Aorta (tissue), 5 donors: ENCODE results near the gene APPBP2. TPM values are rescaled to one million over a fixed set of nuclear protein-coding genes. Genes with fewer than 3 reads are reported as not detected.
"Not testable (repeated sequence)": the region's sequence is repeated elsewhere in the genome, so short reads cannot be mapped to it uniquely, and the experiment has no call there.

ENCODE experiments used
- ATAC-seq: fragments of 200-7000 bp; cut with Tn5 transposase; one replicate; pipeline ENCODE4 v1.9.1; 2022; ENCODE audit warnings: moderate library complexity; ENCODE audit not compliant: low FRiP score
- DNase-seq, 2 donors: peaks; one replicate each; pipeline ENCODE4 v3.0.0-alpha.2; 2020
- H3K27ac ChIP-seq, 2 donors: one replicate each; pipeline ENCODE4 v1.5.1; 2013; ENCODE audit warnings: low read length in 2 of 2, mild to moderate bottlenecking in 2 of 2, moderate library complexity in 2 of 2, control low read depth in 1 of 2, inconsistent platforms in 1 of 2, low read depth in 1 of 2
- H3K27me3 ChIP-seq, 2 donors: one replicate each; pipeline ENCODE4 v1.6.1; 2013; ENCODE audit warnings: control low read depth in 1 of 2, low read length in 1 of 2, mild to moderate bottlenecking in 1 of 2, moderate library complexity in 1 of 2; ENCODE audit not compliant: insufficient read depth in 2 of 2, control insufficient read depth in 1 of 2
- H3K36me3 ChIP-seq, 2 donors: one replicate each; pipeline ENCODE4 v1.6.1; 2013; ENCODE audit warnings: control low read depth in 1 of 2, low read length in 1 of 2, mild to moderate bottlenecking in 1 of 2; ENCODE audit not compliant: insufficient read depth in 2 of 2, control insufficient read depth in 1 of 2
- H3K4me1 ChIP-seq, 2 donors: one replicate each; pipeline ENCODE4 v1.6.1; 2013; ENCODE audit warnings: low read length in 2 of 2, control low read depth in 1 of 2, mild to moderate bottlenecking in 1 of 2, moderate library complexity in 1 of 2; ENCODE audit not compliant: insufficient read depth in 2 of 2, control insufficient read depth in 1 of 2
- H3K4me3 ChIP-seq, 2 donors: one replicate each; pipeline ENCODE4 v1.5.1; 2013; ENCODE audit warnings: low read length in 2 of 2, control low read depth in 1 of 2, mild to moderate bottlenecking in 1 of 2
- H3K9me3 ChIP-seq: one replicate; pipeline ENCODE4 v1.6.1; 2013; ENCODE audit warnings: mild to moderate bottlenecking, low read length; ENCODE audit not compliant: control insufficient read depth
- WGBS, 2 donors: extraction: QIAGEN DNeasy Blood & Tissue Kit; methylation state at CpG; one replicate each; pipeline ENCODE4 v1.1.7; 2013; 5-methylcytosine and 5-hydroxymethylcytosine counted together
- intact Hi-C, 2 donors: fragments of 100-400 bp; cut with DNase I; formaldehyde crosslinking; loops; one replicate each; pipeline versions ENCODE4 v1.14.2 to v1.15.0; 2022
- polyA plus RNA-seq, 2 donors: library from polyadenylated mRNA; stranded (reverse); fragments of 200-250 nt; gene quantifications; one replicate each; pipeline ENCODE4 v1.2.3, GENCODE V29; 2013
- total RNA-seq, 2 donors: library from RNA; stranded (reverse); fragmentation: NEBNext Ultra II Directional; extraction: Animal tissue kit (Norgen Biotek cat#: 25700); gene quantifications; one replicate each; pipeline ENCODE4 v1.2.1, GENCODE V29; 2021
- donor health status: healthy with polysubstance abuse.
- donor health status: Bipolar disorder and iron deficiency.
- donor health status: DM: no; HTN: no; CAD: no.
- donor health status: DM: no; HTN: no; CAD: no.
- donor health status: DM: yes; HTN: yes; CAD: no.

The APPBP2 gene
- total and polyA plus RNA-seq, 4 donors = 4.5 to 49.3 (median 24.6) TPM

DNA sequence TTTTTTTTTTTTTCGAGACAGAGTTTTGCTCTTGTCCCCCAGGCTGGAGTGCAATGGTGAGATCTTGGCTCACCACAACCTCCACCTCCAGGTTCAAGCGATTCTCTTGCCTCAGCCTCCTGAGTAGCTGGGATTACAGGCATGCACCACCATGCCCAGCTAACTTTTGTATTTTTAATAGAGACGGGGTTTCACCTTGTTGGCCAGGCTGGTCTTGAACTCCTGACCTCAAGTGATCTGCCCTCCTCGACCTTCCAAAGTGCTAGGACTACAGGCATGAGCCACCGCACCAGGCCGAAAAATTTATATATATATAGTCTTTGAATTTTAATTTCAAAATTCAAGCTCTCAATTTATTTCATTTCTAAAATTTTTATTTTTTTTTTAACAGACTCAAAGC, 97.6 kb downstream of the APPBP2 start:
- WGBS, 2 donors = 84 to 88% methylated on average over 6 of the region's 6 CpGs
- H3K4me1 ChIP-seq, DNase-seq, H3K4me3 ChIP-seq, H3K9me3 ChIP-seq, ATAC-seq, intact Hi-C loops, H3K36me3 ChIP-seq, H3K27ac ChIP-seq, H3K27me3 ChIP-seq: not testable (repeated sequence)

DNA sequence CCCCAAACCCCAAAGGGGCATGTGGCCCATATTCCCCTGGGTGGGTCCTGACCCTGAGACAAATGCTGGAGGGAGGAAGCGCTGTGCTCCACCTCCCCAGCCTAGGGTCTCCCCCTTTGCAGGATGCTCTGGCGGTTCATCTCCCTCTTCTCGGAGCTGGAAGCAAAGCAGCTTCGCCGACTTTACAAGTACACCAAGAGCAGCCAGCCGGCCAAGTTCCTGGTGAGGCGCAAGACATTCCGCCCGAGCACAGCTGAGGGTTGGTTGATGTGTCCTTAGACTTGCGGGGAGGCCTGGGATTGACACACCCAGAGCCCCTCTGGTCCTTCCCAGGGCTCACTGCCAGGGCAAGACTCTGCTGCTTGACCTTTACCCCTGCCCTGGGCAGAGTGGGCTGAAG, 99.4 kb downstream of the APPBP2 start:
- no peak for DNase-seq
- H3K36me3 ChIP-seq = no peaks in the 10 kb centered on the region
- intact Hi-C loops = no loop called here
- no peak overlapping the region for H3K27ac ChIP-seq
- H3K4me3 ChIP-seq = no peak overlapping the region
- no peak for ATAC-seq
- H3K27me3 ChIP-seq = no peaks in the 10 kb centered on the region
- 90 to 91% methylated on average over 10 of the region's 10 CpGs for WGBS, 2 donors
- H3K4me1 ChIP-seq = no peaks in the 10 kb centered on the region
- no peaks in the 10 kb centered on the region for H3K9me3 ChIP-seq

DNA sequence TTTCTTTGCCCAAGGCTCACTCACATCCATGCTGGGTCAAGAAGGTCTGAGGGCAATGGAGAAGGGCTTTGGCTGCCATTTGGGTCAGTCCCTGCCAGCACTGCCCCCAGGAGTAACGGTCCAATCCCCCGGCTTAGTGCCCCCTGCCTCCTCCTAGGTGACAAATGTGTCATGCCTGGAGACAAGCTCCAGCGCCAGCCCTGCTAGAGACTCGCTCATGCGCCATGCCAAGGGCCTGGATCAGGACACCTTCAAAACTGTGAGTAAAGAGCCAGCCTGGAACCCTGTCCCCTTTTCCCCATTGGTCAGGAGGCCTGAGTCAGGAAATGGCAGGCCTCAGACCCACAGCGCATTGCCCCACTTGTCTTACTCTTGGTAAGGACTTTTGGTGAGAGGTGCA, 100.4 kb downstream of the APPBP2 start:
- 90% methylated on average over 6 of the region's 6 CpGs for WGBS, 2 donors
- DNase-seq = no peak
- Histone ChIP-seq H3K9me3 (no peaks in the 10 kb centered on the region), H3K4me1 (no peaks in the 10 kb centered on the region), H3K36me3 (no peaks in the 10 kb centered on the region), H3K27ac (no peak overlapping the region), H3K4me3 (no peak overlapping the region), H3K27me3 (no peaks in the 10 kb centered on the region)
- ATAC-seq = no peak
- intact Hi-C loops = no loop called here

DNA sequence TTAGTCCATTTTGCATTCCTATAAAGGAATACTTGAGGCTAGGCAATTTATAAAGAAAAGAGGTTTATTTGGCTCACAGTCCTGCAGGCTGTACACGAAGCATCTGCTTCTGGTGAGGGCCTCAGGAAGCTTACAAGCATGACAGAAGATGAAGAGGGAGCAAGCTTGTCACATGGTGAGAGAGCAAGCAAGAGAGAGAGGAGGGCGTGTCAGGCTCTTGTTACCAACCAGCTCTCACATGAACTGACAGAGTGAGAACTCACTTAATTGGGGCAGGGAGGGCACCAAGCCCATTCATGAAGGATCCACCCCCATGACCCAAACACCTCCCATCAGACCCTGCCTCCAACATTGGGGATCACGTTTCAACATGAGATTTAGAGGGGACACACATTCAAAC, 102.2 kb downstream of the APPBP2 start:
- Histone ChIP-seq H3K27me3 (no peaks in the 10 kb centered on the region), H3K9me3 (no peaks in the 10 kb centered on the region), H3K4me3 (no peak overlapping the region), H3K4me1 (no peaks in the 10 kb centered on the region), H3K36me3 (no peaks in the 10 kb centered on the region), H3K27ac (no peak overlapping the region)
- intact Hi-C loops = no loop called here
- 84 to 85% methylated on average over 3 of the region's 3 CpGs for WGBS, 2 donors
- ATAC-seq (no peak), DNase-seq (no peak)

DNA sequence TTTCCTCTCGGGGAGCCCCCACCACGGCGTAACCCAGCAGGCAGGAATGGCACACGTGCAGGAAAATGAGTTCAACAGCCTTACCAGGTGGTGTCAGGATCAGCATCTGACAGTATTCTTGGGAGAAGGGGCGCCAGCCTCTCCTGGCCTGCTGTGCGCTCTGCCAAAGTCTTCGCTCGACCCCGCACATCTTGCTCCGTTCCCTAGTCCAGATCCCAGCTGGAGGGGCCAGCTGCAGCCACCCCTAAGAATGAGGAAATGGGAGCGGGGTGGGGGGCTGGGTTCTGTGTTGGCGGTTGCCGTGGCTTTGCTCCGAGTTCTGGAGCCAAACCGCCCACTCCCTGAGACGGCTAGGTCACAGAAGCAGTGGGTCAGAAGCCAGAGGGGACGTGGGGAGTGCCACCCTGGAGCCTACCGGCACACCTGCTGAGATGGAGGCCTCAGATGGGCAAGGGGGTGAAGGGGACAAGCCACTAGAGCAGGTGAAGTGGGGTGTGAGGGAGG, 103.8 kb downstream of the APPBP2 start, which contains the start of gene CHCT1:
Gene CHCT1, plus strand, starts transcription at position 328 of the 504 bp plus-strand sequence. Its CDS starts 104 bp downstream, at position 432.
- 69 to 70% methylated on average over 18 of the region's 18 CpGs for WGBS, 2 donors
- no peak within 1 kb of the TSS for H3K27ac ChIP-seq
- H3K4me1 ChIP-seq = no peaks in the 10 kb centered on the region
- no peaks in the 10 kb centered on the region for H3K9me3 ChIP-seq
- ATAC-seq (no peak), DNase-seq (peak in 1 of 2 donors; percentile 70)
- no peaks in the 10 kb centered on the region for H3K27me3 ChIP-seq
- intact Hi-C loops = no loop called here
- no peaks in the 10 kb centered on the region for H3K36me3 ChIP-seq
- peak within 1 kb of the TSS; percentile 10 to 11 for H3K4me3 ChIP-seq

DNA sequence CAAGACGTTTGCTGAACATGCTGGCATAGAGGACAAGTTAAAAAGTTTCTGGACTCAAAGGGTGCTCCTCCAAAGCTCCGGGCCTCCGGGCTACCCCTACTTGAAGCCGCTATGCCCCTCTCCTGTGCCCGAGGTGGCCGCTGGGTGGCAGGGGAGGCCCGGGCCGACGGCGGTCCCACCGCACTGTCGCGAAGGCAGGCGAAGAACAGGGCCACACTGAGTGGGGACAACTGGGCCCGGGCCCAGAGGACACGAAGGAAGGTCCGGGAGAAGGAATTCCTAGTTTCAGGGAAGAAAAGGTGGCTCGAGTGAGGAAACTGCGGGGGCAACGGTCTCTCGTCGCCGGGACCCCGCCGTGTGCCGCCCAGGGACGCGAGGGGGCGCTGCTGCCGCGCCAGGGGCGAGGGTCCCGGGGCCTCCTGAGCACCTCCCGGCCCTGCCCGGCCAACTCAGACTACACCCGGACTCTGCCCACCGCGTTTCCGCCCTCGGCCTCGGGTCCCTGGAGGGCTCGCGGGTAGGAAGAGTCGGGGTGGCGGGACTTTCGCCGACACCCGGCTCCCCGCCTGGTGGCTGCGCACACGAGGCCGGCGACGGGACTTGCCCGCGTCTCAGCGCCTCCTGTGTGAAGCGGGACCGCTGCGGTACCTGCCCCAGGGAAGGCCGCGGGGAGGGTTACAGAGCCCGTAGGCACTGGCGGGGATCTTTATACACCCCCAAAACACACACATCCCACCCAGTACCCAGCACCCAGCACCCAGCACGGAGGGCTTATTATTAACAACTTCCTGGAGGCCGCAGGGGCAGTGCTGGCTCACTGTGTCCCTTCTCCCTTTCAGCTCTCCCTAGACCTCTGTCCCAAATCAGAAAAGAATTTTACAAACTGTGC, 104.5 kb downstream of the APPBP2 start:
- H3K27ac ChIP-seq = no peak overlapping the region
- no peaks in the 10 kb centered on the region for H3K36me3 ChIP-seq
- WGBS, 2 donors = 2 to 3% methylated on average over 62 to 66 of the region's 66 CpGs
- no peaks in the 10 kb centered on the region for H3K9me3 ChIP-seq
- peak overlapping the region; percentile 10 to 11 for H3K4me3 ChIP-seq
- H3K27me3 ChIP-seq = no peaks in the 10 kb centered on the region
- intact Hi-C loops = no loop called here
- H3K4me1 ChIP-seq = no peaks in the 10 kb centered on the region
- ATAC-seq (peak; percentile 94), DNase-seq (peak; percentile 85 to 91)

DNA sequence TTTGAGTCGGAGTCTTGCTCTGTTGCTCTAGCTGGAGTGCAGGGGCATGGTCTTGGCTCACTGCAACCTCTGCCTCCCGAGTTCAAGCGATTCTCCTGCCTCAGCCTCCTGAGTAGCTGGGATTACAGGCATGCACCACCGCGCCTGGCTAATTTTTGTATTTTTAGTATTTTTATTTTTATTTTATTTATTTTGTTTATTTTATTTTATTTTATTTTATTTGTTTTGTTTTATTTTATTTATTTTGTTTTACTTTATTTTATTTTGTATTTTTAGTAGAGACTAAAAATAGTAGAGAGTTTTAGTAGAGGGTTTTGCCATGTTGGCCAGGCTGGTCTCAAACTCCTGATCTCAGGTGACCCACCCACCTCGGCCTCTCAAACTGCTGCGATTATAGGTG, 106.2 kb downstream of the APPBP2 start:
- not testable (repeated sequence) for ATAC-seq

DNA sequence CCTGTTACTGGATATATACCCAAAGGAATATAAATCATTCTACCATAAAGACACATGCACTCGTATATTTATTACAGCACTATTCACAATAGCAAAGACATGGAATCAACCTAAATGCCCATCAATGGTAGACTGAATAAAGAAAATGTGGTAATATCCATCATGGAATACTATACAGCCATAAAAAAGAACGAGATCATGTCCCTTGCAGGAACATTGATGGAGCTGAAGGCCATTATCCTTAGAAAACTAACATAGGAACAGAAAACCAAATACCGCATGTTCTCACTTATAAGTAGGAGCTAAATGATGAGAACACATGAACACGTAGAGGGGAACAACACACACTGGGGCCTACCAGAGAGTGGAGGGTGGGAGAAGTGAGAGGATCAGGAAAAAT, 107.0 kb downstream of the APPBP2 start:
- H3K36me3 ChIP-seq, intact Hi-C loops, ATAC-seq, H3K4me3 ChIP-seq, H3K27me3 ChIP-seq, H3K9me3 ChIP-seq, DNase-seq, H3K4me1 ChIP-seq, H3K27ac ChIP-seq: not testable (repeated sequence)
- 86 to 92% methylated on average over 4 of the region's 4 CpGs for WGBS, 2 donors

More for the DNA sequence above, 106.2 kb downstream of the APPBP2 start:
- H3K27ac ChIP-seq, H3K4me3 ChIP-seq, intact Hi-C loops, DNase-seq, H3K27me3 ChIP-seq, H3K4me1 ChIP-seq, H3K9me3 ChIP-seq, H3K36me3 ChIP-seq: not testable (repeated sequence)
- WGBS, 2 donors = 93 to 95% methylated on average over 7 of the region's 7 CpGs
